Measurements from ENCODE around the gene CAPN11.

GRCh38 chr6:44142835-44143234, 15.8 kb upstream of the CAPN11 start:
- TF ChIP-seq YY1 (IDR thresholded peaks at IDR 0.05; ENCODE audit: insufficient read depth, insufficient read length) = no peak
- no peak for TF ChIP-seq ZNF274 (IDR thresholded peaks at IDR 0.05; ENCODE audit: low read depth, low read length)
